Hematopoietic multipotent progenitor cell treated with erythropoietin and hydrocortisone succinate and interleukin-3 and kit ligand, for 15 days (in vitro differentiated cells): Measurements from ENCODE around the gene OPTN.
"Not testable (repeated sequence)": the region's sequence is repeated elsewhere in the genome, so short reads cannot be mapped to it uniquely, and the experiment has no call there.

ENCODE experiments used
- DNase-seq: peaks from one replicate; pipeline ENCODE4 v3.0.0-alpha.2; 2015; ENCODE audit warnings: low spot score

The OPTN gene

DNA sequence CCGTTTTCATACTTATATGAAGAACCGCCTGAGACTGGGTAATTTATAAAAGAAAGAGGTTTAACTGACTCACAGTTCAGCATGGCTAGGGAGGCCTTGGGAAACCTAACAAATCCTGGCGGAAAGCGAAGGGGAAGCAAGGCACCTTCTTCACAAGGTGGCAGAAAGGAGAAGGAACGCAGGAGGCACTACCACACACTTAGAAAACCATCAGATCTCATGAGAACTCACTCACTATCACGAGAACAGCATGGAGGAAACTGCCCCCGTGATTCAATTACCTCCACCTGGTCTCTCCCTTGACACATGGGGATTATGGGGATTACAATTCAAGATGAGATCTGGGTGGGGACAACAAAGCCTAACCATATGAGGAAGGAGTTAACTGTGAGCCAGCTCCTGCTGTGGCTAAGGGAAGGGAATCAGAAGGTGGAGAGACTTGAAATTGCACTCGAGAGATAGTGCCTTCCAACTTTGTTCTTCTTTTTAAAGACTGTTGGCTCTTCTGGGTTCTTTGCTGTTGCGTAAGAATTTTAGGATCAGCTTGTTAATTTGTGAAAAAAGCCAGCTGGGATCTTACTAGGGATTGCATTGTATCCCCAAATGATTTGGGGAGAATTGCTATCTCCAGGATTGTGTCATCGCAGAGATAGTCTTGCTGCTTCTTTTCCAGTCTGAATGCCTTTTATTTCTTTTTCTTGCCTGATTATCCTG lies 21.0 kb downstream of the OPTN start:
- no peak for DNase-seq

DNA sequence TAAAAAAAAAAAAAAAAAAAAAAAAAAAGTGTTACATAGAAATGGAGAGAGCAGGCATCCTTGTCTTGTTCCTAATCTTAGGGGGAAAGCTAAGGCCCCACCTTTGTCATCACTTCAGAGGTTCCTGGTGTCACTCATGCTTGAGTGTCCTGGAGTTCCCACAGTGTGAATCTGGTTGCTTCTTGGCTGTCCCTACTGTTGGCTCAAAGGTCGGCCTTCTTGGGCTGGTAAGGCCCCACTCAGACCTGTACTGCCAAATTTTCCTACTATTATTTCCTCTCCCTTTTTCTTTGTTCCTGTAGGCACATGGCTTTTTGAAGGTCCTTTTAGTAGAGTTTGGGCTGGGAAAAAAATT lies 21.5 kb downstream of the OPTN start:
- DNase-seq, result no peak

DNA sequence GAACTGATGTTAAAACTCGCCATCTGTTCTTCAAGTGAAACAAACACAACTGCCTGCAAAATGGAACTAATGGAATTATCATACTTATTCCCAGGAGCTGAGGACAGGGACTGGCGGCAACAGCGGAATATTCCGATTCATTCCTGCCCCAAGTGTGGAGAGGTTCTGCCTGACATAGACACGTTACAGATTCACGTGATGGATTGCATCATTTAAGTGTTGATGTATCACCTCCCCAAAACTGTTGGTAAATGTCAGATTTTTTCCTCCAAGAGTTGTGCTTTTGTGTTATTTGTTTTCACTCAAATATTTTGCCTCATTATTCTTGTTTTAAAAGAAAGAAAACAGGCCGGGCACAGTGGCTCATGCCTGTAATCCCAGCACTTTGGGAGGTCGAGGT lies 36.7 kb downstream of the OPTN start:
- DNase-seq, result no peak

DNA sequence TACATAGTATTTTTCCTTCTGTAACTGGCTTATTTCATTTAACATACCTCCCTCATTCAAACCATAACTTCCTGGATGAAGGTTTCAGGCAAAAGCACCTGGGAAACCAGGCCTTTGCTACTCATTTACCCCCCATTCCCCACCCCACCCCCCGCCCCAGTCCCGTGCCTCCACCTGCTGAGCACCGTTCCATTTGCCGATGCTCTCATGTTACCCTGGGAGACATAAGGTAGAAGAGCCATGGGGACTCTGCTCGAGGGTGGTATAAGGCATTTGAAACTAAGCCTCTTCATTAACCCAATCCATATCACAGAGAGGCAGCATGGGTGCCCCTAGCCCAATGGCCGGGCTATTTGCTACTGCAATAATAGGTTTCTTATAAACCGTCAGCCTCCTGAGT lies 39.2 kb downstream of the OPTN start:
- no peak for DNase-seq

DNA sequence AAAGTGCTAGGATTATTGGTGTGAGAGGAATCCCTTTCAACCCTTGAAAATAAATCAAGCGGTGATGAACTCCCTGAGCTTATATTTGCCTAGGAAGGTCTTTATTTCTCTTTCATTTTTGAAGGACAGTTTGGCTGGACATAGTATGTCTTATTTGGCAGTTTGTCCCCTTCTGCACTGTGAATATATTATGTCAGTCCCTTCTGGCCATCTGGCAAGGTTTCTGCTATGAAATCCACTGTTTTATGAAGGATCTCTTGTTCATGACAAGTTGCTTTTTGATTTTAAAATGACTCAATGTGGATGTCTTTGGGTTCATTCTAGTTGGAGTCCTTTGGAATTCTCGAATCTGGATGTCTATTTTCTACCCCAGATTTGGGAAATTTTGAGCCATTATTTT lies 39.7 kb downstream of the OPTN start:
- DNase-seq, result no peak

DNA sequence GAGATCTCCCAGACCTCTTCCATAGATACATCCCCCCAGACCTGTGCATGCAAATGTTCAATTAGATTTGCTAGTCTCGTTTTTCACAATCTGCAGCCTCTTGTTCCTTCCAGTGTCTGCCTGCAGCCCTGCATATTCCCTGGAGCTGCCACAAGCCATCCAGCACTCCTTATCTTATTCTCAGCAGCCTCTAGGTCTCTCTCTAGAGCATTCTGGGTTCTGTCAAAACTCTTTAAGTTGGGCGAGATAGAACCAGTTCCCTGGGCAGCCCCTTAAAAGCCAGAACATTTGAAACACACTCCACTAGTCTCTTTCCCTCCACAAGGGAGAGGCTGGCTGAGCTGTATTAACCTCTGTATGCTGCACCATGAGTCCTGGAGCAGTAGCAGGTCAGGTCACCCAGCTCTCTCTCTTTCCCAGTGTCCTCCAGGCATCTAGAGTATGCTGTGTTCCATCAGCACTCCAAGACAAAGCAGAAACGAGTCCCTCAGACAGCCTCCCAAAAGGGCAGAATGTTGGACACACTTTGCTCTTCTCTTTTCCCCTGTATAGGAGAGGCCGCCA lies 40.7 kb downstream of the OPTN start:
- no peak for DNase-seq

DNA sequence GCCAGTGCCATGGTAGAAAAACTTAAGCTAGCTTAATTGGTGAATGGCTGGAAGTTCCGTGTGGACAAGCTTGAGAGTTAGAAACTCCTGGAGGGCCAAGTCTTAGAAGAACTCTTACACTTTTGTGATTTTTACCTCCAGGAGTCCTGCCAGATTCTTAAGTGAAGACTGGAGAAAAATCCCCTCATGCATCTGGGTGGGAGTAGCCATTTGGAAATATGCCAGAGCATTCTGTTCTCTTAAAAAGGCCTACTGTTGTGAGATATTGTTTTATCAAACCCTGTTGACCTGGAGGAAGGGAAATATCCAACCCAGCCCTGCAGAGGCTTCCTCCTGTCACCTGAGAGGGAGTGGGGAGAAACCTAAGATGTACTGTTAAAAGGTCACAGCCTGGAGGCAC lies 43.8 kb downstream of the OPTN start:
- DNase-seq, result peak; percentile 8

DNA sequence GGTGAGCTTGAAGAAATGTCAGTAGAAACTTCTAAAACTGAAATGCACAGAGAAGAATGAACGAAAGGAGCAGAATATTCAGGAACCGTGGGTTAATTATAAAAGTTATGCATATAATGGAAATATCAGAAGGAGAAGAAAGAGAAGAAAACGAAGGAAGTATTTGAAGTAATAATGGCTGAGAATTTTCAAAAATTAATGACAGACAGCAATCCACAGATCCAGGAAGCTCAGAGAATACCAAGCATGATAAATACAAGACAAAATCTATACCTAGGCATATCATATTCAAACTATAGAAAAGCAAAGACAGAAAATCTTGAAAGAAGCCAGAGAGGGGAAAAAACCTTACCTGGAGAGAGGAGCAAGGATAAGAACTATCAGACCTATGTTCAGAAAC lies 44.9 kb downstream of the OPTN start:
- no peak for DNase-seq

DNA sequence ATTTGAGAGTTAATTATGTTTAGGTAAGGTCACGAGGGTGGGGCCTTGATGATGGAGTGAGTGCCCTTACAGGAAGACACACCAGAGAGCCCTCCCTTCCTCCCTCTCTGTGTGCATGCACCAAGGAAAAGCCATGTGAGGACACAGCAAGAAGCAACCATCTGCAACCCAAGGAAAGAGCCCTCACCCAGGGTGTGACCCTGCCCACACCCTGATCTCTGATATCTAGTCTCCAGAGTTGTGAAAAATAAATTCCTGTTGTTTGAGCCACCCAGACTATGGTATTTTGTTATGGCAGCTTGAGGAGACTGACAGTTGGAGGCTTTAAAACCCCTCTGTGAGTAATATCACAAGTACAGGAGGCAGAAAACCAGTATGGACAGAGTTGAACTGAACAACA lies 46.4 kb downstream of the OPTN start:
- DNase-seq, result peak; percentile 63

DNA sequence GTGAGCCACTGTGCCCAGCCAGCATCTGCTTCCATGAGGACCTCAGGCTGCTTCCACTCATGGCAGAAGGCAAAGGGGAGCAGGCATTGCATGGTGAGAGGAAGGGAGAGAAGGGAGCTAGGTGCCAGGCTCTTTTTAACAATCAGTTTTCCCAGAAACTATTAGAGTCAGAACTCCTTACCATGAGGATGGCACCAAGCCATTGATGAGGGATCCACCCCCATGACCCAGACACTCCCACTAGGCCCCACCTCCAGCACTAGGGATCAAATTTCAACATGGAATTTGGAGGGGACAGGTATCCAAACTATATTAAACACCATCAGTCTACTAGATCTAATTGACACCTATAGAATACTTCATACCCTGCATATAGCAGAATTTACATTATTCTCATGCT lies 47.2 kb downstream of the OPTN start:
- peak; percentile 9 for DNase-seq

DNA sequence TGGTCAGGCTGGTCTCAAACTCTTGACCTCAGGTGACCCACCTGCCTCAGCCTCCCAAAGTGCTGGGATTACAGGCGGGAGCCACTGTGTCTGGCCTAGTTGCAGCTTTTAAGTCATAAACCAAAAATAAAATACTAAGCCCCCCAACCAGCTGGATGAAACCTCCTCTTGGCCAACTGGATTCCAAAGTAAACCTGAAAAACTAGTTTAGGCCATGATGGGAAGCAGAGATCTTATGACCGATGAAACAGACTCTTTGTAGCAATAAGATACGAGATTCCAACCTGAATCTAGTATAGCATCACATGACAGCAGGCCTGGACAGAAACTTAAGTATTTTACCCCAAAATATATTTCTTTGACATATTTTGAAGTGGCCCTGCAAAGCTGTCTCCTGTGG lies 52.3 kb downstream of the OPTN start:
- no peak for DNase-seq

DNA sequence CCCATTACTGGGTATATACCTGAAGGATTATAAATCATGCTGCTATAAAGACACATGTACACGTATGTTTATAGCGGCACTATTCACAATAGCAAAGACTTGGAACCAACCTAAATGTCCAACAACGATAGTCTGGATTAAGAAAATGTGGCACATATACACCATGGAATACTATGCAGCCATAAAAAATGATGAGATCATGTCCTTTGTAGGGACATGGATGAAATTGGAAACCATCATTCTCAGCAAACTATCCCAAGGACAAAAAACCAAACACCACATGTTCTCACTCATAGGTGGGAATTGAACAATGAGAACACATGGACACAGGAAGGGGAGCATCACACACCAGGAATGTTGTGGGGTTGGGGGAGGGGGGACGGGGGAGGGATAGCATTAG lies 55.9 kb downstream of the OPTN start:
- DNase-seq, result not testable (repeated sequence)

DNA sequence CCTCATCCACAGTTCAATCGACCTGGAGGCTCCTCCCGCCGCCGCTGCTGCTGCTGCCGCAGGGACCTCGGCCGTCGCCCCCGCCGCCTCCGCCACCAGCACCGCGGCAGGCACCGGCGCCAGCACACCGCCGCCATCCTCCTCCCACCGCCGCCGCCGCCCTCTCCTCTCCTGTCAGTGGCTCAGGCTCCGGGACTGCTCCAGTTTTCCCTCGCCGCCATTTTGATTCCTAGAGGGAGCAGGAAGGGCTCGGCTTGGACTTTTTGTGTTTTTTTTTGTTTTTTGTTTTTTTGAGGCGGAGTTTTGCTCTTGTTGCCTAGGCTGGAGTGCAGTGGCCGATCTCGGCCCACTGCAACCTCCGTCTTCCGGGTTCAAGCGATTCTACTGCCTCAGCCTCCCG lies 58.4 kb downstream of the OPTN start:
- no peak for DNase-seq

DNA sequence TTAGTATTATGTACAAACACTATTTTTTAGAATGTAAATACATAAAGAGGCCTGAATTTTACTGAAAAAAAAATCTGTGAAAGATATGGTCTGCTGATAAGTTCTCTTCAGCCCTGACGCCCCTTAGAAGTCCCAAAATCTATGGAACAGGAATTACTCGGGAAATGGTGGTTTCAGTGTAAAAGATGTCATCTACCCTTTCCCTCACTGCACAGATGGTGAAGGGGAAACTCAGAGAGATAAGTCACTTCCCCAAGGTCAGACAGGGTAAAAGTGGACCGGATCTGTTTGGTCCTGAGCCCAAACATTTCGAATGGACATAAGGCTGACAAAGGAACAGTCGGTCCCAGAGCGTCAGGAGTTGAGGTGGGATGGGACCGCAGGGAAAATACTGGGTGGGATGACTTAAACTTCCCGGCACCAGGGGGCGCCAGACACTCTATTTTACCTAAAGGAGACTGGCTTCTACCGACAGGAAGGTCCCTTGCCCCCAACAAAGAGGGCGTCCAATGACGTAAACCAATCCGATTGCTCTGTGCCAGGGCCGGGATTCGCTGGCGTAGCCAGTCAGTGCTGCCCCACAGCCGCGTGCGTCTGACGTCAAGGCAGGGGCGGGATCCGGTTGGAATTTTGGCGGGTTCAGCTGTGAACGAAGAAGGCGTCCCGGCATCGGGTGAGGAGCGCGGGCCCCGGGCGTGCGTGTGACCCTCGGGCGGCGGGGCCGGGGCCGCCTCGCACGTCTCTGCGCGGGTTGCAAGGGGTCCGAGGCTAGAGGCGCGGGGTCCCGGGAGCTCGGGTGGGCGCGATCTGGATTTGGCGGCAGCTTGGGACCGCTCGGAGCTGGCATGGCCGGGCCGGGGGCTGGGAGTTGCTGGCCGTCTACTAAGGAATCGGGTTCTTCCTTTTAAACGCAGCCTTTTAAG lies 61.2 kb downstream of the OPTN start, which contains the start of gene MCM10:
Gene MCM10 (plus strand): TSS at position 625 of the 923 bp plus-strand sequence. CDS start 2,645 bp downstream, outside the sequence.
- DNase-seq, result peak; percentile 99

DNA sequence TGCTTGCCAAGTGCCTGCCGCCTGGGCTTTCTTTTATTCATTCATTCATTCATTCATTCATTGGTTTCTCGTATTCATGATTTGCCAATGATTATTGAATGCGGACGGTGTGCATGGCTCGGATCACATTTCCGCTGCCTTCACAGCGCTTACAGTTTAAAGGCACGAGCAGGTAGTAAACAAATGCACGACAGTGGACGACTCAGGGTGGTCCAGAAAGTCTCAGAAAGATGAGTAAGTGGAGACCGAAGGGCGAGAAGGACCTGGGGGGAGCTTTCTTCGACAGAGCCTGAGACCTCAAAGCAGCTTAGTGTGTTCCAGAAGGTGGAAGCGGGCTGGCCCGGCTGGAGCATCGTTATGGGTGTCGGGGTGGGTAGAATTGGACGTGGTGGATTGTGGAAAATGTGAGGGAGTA lies 61.9 kb downstream of the OPTN start:
- DNase-seq, result peak; percentile 7

DNA sequence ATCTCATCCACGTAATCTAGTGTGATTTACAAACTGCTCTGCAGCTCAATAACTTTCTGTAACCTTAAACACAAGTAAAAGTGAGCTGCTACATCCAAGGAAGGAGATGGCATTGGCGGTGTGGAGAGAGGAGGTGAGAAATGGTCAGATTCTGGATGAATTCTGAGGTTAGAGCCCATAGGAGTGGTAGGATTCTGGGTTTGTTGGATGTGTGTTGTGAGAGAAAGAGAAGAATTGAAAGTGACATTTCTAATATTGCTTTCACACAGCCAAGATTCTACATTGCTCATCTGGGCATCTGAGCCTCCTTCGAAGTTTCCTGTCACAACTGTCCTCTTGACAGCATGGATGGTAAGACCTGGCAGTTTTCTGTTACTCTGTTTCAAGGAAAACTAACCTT lies 63.9 kb downstream of the OPTN start:
- no peak for DNase-seq

DNA sequence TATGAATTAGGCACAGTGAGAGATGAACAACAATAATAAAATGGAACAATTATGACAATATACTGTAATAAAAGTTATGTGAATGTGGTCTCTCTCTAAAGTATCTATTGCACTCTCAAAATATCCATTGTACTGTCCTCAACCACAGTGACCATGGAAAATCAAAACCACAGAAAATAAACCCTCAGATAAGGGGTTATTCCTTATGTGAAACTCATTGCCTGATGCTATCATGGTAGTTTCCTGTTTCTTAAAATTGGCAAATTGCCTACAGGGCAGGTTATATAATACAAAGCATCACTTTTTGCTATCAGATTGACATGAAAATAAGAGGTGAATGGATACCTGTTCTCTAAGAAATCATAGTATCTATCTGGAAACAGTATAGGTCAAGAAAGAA lies 65.2 kb downstream of the OPTN start:
- DNase-seq, result no peak

DNA sequence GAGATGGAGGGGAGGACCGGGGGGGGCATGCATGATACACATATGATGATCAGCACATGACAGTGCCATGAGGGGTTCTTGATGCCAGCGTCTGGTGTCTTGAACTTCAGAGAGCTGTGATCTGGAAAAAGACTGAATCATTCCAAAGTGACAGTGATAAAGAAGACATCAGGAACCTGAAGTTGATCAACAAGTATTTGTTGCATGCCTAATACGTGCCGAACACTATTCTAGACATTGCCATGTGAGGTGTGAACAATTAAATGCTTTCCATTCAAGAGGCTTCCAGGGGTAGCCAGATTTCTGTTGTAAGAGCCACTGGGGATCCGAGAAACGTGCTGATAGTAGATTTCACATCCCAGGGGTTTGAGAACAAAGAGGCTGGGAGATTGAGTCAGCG lies 67.6 kb downstream of the OPTN start:
- DNase-seq, result no peak

DNA sequence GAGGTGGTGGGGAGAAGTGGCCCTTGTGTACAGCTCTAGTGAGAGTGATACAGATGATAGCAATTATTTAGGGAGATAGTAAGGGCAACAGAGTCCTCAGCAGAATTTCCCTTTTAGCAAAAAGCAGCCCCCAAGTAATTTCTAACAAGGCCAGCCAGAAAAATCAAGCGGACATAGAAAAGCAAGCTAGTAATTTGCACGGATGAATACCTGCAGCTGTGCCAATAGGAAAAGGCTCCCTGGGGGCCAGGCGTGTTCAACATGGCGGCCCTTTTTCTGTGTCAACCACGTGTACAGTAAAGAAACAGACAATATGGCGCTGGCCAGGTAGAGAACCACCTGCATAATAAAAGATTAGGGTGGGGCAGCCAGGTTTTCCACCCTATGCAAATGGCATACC lies 68.8 kb downstream of the OPTN start:
- no peak for DNase-seq

DNA sequence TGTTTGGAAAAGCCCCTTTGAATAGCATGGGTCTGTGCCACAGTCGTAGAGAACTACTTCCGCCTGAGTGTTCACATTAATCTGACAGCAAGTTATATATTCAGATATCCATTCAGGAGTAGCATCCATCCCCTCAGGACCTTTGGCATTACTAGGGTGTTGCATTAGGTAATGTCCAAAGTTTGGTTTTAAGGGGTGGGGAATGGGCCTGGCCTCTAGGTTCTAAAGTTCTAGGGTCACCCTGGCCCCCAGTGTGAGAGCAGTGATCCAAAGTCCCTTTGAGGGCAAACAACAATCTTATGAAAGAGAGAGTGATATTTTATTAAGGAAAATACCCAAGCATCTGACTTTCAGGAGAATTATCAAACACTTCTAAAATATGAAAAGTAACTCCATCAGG lies 73.7 kb downstream of the OPTN start:
- DNase-seq, result no peak

DNA sequence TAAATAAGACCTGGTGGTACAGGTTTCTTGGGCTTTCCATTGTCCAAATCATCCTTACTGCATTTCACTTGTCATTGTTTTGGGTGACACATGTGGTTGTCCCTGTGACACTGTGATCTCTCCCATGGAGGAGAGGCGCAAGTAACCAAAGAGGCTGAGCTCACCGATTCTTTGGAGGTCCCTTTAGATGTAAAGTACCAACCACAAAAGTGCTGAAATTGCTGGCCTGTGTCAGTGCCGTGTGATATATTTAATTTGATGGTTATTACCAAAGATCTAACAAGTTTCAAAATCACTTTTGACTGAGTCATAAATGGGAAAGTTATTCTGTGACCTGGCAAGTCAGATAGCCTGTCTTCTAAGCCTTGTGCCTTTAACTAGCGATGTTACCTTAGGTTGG lies 80.8 kb downstream of the OPTN start:
- no peak for DNase-seq

DNA sequence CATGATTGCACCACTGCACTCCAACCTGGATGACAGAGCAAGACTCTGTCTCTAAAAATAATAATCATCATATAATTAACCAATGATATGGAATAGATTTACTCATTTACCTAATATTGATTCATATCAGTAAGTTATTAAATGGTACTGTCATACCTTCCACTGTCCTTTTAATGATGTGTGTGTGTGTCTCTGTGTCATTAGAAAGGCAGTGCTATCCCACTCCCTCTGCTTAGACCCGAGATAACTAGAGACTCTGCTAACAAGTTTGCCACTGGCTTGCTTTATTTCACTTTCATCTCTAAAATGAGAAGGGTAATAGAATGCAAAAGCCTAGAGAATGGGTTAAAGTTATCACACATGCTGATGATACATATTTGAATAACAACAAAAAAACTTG lies 82.5 kb downstream of the OPTN start:
- DNase-seq, result no peak

DNA sequence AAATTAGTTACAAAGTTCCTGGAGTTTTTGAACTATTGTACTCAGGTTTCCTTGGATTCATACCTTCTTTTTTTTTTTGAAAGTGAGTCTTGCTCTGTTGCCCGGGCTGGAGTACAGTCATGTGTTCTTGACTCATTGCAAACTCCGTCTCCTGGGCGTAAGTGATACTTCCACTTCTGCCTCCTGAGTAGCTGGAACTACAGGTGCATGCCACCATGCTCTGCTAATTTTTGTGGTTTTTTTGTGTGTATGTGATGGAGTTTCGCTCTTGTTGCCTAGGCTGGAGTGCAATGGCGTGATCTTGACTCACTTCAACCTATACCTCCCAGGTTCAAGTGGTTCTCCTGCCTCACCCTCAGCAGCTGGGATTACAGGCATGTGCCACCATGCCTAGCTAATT lies 83.7 kb downstream of the OPTN start:
- DNase-seq, result no peak
